MV-4-11 (cell line): Measurements from ENCODE around the gene PRM2.

Experiments used
- DNase-seq: peaks from one replicate; lab custom pipeline; 2025; lab: John Stamatoyannopoulos, UW

The PRM2 gene

DNA sequence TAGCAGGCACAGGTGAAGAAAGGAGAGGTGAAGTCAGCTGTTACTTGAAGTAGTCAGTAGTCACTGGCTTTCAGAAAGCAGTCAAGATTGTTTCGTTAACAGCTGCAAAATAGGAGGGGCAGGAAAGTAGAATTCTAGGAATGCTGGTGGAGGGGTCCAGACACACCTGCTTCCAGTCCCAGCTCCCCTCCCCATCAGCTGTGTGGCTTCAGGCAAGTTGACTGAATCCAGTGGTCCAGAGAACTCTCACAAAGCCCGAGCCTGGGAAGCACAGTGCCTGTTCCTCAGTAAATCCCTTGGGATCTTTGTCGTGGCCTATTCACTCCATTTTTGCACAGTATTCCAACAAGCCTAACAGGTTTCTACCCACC is 15.7 kb downstream of the PRM2 start:
- DNase-seq, result no peak

DNA sequence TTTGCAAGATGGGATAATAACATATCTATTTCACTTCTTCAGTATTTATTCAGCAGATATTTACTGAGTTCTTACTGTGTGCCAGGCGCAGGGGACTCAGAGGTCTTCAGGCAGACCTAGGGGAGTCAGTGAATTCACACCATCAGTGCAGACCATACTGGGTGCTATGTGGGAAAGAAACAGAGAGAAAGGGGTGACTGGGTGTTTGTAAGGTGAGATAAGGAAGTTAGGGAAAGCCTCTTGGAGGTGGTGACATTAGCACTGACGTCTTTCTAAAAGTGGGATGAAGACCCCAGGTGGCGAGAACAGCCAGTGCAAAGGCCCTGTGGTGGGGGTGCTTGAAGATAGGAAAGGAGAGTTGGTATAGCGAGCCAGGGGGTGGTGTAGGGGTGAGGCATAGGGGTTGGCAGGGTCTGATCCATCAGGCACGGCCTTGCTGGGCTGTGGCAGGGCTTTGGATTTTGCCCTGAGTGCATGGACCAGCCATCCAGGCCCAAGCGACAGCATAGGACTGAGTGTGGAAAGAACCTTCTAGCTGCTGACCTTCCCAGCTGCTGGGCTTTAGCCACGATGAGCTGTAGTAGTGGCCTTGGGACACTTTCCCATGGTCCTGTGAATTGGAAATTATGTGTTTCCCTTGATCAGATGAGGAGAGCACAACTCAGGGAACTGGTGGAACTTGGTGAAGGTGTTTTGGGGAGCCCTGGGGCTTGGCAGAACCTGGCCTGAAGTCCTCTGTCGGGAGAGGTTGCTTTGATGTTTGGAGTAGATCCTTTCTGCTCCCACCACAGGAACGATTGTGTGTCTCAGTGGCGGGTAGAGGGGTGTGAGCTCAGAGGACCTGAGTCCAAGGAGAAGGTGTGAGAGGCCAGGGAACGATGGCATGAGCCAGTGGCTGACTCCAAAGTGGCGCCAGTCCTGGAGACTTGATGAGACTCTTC is 16.4 kb downstream of the PRM2 start:
- no peak for DNase-seq

DNA sequence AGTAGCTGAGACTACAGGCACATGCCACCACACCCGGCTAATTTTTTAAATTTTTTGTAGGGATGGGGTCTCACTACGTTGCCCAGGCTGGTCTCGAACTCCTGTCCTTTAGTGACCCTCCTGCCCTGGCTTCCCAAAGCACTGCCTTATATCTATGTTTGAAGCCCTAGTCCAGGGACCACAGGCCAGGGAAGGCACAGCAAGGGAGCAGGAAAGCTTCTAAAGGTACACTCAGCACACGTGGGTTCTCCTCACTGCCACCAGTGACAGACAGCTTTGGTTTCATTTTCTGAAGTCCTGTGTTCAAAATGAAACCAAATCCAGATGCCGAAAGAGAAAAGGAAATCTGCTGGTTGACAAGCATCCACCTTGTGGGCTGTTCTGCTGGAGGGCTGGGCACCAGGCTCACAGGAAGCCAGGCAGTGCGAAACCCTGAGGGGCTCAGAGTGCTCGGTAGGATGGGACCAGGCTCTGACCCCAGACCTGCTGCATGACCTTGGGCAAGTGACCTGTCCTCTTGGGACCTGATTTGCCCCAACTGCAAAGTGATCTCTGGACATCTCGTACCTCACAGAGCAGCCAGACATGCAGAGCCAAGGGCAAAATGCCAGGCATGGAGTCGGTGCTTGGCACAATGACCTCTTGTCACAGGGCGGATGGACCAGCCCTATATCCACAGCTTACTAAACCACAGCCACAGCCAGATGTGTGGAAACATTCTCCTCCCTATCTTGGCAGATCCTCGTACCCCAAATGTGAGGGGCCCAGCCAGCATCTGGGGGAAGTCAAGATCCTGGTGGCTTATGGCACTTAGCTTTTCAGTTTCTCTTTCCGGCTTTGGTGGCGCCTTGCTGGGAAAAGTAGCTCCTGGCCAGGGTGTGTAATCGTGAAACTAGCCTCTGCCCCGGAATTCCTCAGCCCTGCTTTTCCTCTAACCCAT is 17.5 kb downstream of the PRM2 start:
- DNase-seq, result peak; percentile 49

DNA sequence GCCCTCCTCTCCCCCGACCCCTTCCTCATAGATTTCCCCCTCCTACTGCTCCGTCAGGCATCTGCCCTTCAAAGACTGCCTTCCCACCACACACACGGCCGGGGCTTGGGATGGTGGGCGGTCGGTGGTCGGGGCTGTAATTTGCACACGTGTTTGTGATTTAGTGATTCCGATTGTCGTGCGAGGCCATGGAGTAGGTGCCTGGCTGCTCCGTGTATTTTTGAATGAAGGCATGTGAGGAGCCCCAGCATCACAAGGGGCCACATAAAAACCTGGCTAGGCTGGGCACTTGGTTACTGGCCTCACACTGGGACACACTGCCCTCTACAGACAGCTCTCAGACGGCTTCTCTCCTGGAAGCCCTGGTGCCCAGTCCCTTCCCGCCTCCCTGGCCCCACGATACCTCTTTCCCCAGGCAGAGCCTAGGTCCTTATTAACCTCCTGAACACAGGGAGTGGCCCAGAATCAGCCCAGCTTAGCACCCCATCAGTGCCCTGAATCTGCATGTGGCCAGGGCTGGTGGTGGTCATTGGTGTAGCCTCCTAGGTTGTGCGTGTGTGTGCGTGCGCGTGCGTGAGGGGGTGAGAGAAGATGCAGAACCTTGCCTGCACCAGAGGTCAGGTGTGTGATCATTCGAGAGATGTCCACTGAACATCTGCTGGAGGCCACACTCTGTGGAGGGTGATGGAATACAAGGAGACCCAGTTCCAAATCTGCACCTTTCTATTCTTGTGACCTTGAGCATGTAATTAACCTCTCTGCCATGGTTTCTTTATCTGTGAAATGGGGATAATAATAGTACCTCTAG is 18.9 kb downstream of the PRM2 start:
- peak; percentile 75 for DNase-seq

DNA sequence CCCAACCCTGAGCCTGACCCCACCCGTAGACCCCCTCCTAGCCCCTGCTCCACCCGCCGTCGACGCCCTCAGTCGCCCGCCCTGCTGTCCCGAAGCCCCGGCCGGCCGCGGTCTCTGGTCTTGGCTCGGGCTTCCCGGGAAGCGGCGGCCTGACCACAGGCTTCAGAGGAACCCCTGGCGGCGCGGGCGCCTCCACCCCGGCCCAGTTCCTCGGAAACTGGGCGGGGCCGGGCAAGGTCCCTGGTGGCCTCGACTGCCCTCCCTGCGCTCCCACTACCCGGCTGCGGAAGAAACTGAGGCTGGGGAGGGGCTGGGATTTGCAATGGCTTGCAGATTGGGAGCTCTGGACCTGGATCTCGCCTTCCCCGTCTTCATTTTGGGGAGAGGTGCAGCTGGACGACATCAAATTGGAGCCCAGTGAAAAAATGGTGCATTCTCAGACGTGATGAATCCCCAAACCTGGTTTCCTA is 19.6 kb downstream of the PRM2 start:
- peak; percentile 21 for DNase-seq

DNA sequence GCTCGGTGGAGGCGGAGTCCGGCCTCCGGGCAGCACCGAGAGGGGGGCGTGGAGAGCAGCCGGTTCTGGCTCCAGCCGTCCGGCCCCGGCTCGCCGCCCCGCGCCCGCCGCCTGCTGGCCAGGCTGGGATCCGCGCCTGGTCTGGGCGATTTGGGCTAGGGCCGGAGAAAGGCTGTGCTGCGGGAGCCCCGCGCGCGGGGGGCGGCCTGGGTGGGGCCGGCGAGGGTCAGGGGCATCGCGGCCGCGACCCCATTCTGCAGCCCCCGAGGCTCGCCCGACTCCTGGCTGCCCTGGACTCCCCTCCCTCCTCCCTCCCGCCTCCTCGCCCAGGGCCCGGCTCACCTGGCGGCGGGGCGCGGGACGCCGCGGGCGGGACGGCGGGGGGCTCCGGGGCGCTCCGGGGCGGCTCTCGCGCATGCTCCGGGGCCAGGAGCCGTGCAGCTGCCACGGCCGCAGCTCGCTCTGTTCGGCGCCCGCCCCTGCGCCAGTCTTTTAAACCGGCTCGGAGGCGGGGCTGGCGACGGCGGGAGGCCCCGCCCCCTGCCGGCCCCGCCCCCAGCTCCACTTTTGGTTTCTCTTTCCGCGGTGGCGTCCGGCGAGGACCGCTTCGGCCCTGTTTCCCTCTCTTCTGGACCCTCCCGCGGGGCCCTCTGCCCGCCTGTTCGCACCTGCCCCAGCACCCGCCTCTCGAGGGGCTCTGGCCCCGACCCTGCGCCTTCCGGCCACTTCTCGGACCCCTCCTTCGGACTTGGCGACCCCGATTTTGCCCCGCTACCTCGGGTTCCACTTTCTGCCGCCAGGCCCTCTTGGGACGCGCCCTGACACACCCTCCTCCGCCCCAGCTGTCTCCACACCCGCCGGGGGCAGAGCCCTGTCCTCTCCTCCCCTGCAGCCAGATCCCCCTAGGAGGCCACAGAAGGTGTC is 20.3 kb downstream of the PRM2 start, which contains the start of gene SOCS1:
Gene SOCS1 (minus strand): TSS at position 468 of the 924 bp plus-strand sequence. CDS start 726 bp downstream, outside the sequence.
- DNase-seq, result peak; percentile 74

DNA sequence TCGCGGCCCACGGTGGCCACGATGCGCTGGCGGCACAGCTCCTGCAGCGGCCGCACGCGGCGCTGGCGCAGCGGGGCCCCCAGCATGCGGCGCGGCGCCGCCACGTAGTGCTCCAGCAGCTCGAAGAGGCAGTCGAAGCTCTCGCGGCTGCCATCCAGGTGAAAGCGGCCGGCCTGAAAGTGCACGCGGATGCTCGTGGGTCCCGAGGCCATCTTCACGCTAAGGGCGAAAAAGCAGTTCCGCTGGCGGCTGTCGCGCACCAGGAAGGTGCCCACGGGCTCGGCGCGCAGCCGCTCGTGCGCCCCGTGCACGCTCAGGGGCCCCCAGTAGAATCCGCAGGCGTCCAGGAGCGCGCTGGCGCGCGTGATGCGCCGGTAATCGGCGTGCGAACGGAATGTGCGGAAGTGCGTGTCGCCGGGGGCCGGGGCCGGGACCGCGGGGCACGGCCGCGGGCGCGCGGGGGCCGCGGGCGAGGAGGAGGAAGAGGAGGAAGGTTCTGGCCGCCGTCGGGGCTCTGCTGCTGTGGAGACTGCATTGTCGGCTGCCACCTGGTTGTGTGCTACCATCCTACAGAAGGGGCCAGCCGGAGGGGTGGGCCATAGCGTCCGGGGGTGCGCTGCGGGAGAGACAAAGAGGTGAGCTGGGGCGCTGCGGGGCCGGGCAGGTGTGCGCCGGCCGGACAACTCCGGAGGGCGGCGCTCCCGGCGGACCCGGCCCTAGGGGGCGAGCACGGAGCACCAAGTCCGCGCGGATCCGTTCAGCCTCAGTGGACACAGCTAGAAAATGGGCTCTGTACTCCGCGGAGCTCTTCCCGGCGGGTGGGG is 21.2 kb downstream of the PRM2 start:
- DNase-seq, result no peak

DNA sequence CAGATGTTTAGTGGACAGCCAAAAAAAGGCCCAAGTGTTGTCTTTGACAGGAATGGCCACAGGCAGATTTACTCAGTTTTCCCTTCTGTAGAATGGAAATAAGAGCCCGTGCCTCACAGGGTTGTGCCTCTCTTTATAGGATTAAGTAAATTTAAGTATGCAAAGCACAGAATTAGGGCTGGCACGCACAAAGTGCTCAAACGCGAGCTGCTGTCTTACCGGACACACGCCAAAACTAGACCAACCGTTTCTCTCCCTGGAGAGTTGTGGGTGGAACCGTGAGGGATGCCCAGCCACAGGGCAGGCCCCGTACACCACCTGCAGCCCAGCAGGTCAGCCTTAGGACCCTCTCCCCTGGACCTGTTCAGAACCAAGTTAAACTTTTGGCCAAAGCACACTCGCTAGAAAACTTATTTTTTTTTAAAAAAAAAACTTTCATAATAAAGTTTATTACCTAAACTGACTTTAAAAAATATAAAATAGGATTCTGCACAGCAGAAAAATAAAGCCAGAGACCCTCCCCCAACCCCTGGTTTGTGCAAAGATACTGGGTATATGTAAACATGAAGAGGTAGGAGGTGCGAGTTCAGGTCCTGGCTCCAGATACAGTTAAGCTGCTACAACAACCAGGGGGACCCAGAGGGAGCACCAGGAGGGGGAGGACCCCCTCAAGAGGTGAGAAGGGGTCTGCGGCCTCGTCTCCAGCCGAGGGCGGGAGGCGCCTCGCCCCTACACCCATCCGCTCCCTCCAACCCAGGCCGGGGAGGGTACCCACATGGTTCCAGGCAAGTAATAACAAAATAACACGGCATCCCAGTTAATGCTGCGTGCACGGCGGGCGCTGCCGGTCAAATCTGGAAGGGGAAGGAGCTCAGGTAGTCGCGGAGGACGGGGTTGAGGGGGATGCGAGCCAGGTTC is 22.0 kb downstream of the PRM2 start:
- no peak for DNase-seq

DNA sequence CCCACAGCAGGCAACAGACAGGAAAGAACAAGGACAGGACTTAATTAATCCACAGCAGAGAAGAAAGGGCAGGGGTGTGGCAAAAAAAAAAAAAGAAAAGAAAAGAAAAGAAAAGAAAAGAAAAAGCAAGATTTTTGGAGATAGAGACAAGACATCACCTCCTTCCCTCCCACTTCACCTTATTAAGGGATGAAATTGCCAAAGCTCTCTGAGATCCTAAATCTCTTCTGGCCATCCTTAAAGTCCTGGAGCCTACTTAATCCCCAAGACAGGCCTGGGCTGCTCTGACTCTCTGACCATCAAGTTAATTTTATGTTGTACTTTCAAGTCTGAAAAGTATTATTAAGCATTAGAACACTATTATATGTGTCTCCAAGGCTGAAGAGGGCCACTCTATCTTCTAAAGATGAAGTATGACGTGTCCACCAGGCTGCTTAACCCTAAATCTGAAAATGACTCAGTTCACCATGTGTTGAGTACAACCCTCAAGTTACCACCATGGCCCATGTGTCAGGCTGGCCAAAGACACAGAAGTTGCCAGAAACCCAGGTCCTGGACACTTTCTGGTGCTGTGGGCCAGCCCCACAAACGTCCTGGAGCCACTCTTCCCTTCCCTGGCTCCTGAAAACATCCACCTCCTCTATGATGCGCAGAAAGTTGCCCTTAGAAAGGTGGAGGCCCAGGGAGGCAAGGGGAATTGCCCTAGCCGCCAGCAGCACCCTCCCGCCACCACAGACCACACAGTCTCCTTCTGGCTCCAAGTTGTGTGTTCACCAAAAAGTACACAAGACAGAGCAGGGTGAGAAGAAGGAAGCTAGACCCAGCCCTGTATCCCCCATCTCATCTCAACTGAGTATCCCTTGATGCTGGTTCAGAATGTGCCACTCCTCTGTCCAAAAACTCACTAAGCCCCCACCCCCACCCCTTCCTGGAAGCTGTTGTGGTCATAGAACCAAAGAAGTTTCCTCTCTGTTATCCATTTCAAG is 23.0 kb downstream of the PRM2 start:
- no peak for DNase-seq

DNA sequence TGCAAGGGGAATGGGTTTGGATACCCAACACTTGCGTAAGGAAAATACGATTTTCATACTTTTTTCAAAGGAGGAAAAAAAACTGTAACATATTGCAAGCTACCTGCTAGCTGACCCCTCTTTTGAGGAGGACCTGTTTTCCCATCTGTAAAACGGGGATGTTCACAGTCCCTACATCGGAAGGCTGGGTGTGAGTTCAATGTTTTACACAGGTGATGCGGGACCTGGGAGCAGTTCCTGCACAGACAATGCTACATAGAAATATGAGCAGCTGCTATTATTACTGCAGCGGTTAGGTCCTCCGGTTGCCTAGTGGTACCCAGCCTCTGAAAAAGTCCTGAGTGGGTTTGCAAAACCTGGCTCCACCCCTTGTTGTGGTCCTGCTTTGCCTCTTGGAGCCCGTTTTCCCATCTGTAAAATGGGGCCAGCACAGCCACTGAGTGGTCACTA is 23.8 kb downstream of the PRM2 start:
- no peak for DNase-seq

DNA sequence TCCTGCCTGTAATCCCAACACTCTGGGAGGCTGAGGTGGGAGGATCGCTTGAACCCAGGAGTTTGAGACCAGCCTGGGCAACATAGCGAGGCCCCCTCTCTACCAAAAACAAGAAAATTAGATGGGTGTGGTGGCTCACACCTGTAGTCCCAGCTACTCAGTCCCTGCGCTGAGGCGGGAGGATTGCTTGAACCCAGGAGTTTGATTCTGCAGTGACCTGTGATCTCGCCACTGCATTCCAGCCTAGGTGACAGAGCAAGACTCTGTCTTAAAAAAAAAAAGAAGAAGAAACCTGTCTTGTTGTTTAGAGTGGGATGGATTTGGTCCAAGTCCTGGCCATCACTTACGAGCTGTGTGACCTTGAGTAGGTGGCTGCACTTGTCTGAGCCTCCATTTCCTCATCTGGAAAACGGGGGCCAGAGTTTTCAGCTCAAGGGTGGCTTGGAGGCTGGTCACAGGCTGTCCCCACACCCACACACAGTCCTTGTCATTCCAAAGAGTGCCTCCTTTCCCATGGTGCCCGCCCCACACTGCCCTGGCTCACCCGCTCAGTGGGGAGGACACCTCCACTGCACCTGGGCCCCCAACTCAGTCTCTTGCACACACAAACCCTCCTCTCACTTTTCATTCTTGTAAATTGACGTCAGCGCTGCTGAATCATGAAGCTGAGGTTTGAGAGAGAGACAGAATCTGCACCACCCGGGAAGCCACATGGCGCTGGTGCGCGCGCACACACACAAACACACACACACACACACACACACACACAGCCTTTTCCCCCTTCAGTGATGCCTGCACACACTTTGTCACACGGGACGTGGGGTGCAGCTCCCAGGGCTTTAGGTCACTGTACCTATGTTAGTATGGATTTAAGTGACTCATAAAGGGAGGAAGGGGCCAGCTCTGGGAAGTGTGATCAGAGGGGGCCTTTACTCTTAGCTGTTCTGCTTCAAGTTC is 24.5 kb downstream of the PRM2 start:
- peak; percentile 74 for DNase-seq

DNA sequence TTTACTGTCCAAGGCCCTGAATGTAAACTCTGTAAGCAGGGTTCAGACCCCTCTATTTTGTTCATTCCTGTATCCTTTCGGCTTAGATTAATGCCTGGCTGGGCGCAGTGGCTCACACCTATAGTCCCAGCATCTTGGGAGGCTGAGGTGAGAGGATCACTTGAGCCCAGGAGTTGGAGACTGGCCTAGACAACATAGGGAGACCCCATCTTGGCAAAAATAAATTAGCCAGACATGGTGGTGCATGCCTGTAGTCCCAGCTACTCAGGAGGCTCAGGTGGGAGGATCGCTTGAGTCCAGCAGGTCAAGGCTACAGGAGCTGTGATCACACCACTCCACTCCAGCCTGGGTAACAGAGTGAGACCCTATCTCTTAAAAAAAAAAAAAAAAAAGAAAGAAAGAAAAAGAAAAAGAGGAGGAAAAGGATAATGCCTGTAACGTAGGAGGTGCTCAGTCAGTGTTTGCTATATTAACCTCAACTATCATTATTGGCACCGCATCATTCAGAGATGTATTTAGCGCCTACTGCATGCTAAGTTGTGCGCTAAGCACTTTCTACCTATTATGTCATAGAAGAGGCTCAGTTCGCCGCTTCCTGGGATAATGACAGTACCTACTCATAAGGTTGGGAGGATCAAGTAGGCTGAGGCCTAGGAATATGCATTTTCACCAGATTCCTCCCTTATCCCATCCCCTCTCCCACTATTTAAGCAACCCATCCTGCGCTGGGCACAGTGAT is 25.3 kb downstream of the PRM2 start:
- DNase-seq, result no peak

DNA sequence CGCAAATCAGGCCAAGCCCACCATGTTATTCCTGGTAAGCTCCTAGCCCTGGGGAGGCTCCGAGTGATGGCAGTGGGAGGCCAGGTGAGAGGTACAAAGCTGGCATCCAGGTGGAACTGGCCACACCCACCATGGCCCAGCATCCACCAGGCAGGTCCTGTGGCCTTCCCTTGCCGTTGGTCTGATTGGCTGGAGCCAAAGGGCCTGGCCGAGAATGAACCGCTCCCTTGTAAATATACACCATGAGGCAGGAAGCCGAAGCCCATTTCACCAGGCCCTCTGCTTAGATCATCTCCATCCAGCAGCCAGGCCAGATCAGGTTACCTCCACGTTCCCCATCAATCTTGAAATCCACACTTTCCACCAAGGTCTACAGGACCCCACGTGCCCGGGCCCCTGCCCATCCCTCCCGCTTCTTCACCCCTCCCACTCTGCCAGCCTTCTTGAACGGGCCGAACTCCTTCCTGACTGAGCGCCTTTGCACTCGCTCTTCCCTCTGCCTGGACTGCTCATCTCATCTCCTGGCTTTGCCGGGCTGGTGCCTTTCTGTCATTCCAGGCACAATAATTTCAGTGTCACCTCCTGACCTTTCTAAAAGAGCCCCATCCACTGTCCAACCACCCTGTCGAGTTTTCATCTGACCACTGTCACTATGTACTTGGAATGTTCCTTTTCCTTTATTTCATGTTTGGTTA is 26.0 kb downstream of the PRM2 start:
- no peak for DNase-seq

DNA sequence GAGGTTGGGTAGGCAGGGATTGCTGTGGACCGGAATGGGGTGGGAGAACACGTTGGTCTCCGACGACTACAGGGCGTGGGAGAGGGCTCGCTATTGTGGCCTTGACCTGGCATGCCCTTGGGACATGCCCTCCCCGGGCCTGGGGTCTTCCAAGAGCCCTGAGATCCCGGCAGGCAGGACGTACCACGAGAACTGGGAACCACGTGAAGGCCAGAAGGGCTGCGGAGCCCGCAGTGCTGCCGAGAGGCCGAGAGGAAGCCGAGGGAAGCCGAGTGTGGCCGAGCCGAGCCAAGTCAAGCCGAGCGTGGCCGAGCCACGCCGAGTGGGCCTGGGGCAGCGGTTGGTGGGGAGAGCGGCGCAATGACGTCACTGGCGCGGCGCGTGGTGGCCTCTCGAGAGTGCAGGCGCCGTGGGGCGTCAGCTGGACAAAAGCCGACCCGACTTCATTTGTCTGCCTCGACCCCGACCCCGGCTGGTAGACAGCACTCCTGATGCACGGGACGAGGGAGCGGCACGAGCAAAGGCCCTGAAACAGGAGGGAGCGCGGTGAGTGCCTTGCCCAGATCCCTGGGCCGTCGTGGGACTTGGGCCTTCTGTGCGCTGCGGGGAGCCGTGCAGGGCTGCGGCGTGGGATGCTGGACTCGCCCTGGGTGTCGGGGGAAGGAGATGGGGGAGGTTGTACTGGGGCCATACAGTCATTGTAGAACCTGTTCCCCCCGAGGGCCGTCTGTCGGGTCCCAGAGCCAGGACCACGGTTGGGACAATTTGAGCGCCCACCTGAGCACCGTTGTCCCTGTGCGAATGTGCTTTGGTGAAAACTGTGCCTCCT is 26.8 kb downstream of the PRM2 start:
- no peak for DNase-seq
